GM20431 (cell line): ENCODE data around the gene PDLIM1.

Source experiments
- in situ Hi-C: fragments of 300-500 bp; cut with MseI, MboI; formaldehyde crosslinking; loops from one replicate; pipeline ENCODE4 v1.15.0; 2020; ENCODE audit warnings: low sequenced_read_pairs; ENCODE audit not compliant: unreplicated experiment

PDLIM1 gene

GRCh38 chr10:95289921-95290421, 832 bp downstream of the PDLIM1 start:
- in situ Hi-C loops, result no loop called here

GRCh38 chr10:95289003-95289920, 1.5 kb downstream of the PDLIM1 start:
- in situ Hi-C loops, result no loop called here

- in situ Hi-C loops, result no loop called here
Measured at GRCh38 chr10:95288303-95288702, 2.5 kb downstream of the PDLIM1 start.

GRCh38 chr10:95287281-95287680, 3.5 kb downstream of the PDLIM1 start:
- in situ Hi-C loops, result no loop called here

- in situ Hi-C loops, result no loop called here
Measured at GRCh38 chr10:95286707-95287106, 4.1 kb downstream of the PDLIM1 start.

GRCh38 chr10:95285556-95285955, 5.2 kb downstream of the PDLIM1 start:
- in situ Hi-C loops, result no loop called here

- in situ Hi-C loops, result no loop called here
Measured at GRCh38 chr10:95284807-95285206, 6.0 kb downstream of the PDLIM1 start.

GRCh38 chr10:95282107-95282506, 8.7 kb downstream of the PDLIM1 start:
- in situ Hi-C loops, result no loop called here

- in situ Hi-C loops, result no loop called here
Measured at GRCh38 chr10:95281206-95281605, 9.6 kb downstream of the PDLIM1 start.

- in situ Hi-C loops, result no loop called here
Measured at GRCh38 chr10:95280637-95281036, 10.2 kb downstream of the PDLIM1 start.

- in situ Hi-C loops, result no loop called here
Measured at GRCh38 chr10:95279042-95279820, 11.6 kb downstream of the PDLIM1 start.

- in situ Hi-C loops, result no loop called here
Measured at GRCh38 chr10:95278061-95278988, 12.5 kb downstream of the PDLIM1 start.

- in situ Hi-C loops, result no loop called here
Measured at GRCh38 chr10:95277614-95278013, 13.2 kb downstream of the PDLIM1 start.

GRCh38 chr10:95277201-95277570, 13.6 kb downstream of the PDLIM1 start:
- in situ Hi-C loops, result no loop called here

- in situ Hi-C loops, result no loop called here
Measured at GRCh38 chr10:95276367-95277200, 14.2 kb downstream of the PDLIM1 start.

GRCh38 chr10:95275726-95276366, 15.0 kb downstream of the PDLIM1 start:
- in situ Hi-C loops, result no loop called here

GRCh38 chr10:95273393-95274312, 17.1 kb downstream of the PDLIM1 start:
- in situ Hi-C loops, result no loop called here

- in situ Hi-C loops, result no loop called here
Measured at GRCh38 chr10:95268438-95268837, 22.4 kb downstream of the PDLIM1 start.
